Esophagus mucosa (tissue), 1 donor: Measurements from ENCODE around the gene NPY4R. TPM values are rescaled to one million over a fixed set of nuclear protein-coding genes. Genes with fewer than 3 reads are reported as not detected.
A peak's percentile ranks its signal among the peaks of the same experiment; 100 is the strongest.
"Not testable (repeated sequence)": the region's sequence is repeated elsewhere in the genome, so short reads cannot be mapped to it uniquely, and the experiment has no call there.

Experiments
- ATAC-seq: fragments of 200-7000 bp; cut with Tn5 transposase; one replicate; pipeline ENCODE4 v1.9.1; 2020
- total RNA-seq: library from RNA; stranded (reverse); gene quantifications from one replicate; pipeline ENCODE4 v1.2.4, GENCODE V29; 2023
- donor health status: DM: yes; HTN: yes; CAD: no.

NPY4R gene
- total RNA-seq, 1 donor from 2014 or later, result 0.32 TPM

DNA sequence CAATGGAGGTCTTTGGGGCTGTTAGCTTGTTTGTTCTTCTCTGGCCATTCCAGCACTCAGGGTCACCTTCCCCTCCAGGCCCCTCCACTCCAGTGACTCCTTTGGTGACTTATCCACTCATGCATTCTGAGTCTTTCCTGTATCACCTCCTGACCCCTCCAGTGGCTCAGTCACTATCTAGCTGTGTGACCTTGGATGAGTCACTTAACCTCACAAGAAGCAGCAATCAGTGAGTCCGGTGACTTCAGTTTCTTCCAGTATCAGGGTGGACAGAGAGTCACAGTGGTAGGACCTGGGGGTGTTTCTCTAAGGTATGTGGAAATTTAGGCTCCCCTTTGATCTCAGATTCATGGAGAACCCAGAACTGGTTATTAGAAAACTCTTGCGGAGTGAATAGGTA, 9.8 kb downstream of the NPY4R start:
- not testable (repeated sequence) for ATAC-seq

DNA sequence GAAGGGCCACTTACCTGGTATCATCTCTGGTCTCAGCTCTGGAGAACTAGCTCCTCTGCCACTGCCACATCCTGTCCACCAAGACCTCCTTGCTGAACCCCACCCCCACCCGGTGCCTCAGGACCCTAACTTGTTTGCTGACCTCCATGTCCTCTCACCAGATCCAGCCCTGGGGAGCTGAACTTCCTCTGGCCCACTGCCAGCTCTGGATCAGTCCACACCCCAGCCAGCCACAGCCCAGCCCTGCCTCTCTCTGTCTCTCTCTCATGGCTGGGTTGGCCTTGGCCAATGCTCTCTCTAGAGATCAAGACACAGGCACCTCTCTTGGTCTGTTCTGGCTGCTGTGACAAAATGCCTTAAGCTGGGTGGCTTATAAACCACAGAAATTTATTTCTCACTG, 14.4 kb downstream of the NPY4R start:
- ATAC-seq, result peak; percentile 64

DNA sequence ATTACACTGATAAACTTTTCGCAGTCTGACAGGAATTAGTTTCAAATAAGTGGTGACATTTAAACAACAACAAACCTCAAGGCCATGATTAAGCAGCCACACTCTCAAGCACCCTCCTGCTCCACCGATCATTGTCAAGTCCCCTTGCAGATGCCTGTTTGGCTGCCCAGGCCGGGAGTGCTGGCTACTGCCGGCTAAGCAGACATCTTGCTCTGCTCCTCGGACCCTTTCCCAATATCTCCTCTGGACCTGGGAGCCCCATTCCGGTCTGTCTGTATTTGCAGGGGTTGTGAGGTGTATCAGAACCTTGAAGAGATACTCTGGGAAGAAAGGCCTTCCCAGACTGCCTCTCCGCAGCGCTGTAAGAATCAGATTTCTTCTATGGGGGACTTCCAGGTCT, 14.9 kb downstream of the NPY4R start:
- ATAC-seq, result not testable (repeated sequence)

DNA sequence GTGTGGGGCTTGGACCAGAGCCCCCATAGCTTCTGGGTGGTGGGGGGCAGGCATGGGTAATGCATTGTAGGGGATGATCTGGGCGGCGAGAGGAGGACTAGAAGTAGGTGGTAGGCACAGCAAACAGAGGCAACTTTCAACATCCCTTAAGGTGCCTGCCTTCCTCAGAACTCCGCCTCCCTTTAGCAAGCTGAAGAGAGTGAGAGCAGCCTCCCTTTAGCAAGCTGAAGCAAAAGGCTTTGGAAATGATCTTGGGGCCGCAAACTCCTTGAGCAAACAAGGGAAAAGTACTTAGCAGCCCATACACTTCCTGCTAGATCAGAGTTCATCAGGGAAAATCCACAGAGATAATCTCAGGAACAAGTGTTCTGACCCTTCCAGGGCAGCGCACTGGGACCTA, 18.3 kb downstream of the NPY4R start:
- not testable (repeated sequence) for ATAC-seq

DNA sequence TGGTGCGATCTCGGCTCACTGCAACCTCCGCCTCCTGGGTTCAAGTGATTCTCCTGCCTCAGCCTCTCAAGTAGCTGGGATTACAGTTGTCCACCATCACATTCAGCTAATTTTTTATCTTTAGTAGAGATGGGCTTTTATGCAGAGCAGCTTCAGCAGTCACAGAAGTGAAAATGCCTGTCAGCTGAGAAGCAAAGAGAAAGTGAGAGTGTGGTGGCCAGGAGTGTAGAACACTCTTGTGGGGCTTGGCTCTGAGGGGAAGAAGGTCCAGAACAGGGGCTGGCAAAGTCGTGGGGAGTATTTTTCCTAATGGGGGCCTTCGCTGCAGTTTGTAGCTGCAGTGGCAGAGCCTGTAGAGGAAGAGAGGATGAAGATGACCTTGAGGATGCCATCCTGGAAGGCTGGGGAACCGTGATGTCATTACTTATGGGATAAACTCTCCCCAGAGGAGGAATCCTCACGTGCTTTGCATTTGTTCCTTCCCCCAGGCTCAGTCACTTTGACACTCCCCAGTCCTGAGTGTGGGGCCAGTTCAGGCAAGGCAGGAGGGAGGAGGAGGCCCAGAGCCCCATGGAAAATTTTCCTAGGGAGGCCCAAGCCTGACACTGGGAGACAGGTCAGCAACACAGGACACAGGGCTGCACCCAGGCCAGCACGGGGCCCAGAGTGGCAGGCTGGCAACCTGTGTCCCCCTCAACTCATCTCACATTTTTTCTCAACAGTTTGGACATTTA, 20.2 kb downstream of the NPY4R start:
- ATAC-seq, result not testable (repeated sequence)

DNA sequence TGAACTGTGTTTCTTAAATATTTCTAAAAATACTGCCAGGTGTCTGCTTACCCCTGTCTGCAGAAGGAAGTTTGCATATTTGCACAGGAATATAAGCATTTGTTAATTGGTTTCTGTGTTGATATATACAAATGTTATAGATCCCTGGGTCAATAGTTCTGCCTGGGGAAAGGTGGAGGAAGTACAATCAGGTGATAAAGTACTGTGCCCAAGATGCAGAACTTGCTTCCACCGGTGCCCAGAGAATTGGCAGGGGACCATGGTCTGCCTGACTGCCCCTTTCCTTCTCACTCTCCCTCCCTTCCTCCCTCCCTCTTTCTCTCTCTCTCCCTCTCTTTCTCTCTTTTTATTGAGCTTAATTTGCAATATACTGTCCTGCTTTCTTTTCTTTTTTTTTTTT, 22.3 kb downstream of the NPY4R start:
- ATAC-seq, result not testable (repeated sequence)

DNA sequence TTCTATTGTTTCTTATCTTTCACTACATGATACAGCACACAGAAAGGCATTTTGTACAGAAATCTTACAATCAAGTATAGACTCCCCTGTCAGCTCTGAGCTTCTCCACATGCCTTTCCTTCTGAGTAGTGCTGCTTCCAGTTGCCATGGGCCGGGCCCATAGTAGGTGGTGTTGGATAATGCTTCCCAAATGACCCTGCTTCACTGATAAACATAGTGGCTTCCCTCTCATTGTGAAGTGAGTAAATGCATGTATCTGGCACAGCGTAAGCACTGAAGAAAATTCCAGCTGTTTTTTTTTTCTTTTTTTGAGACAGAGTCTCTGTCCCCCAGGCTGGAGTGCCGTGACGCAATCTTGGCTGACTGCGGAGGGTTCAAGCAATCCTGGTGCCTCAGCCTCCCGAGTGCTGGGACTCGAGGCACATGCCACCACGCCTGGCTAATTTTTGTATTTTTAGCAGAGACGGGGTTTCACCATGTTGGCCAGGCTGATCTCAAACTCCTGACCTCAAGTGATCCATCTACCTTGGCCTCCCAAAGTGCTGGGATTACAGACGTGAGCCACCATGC, 23.0 kb downstream of the NPY4R start:
- not testable (repeated sequence) for ATAC-seq

DNA sequence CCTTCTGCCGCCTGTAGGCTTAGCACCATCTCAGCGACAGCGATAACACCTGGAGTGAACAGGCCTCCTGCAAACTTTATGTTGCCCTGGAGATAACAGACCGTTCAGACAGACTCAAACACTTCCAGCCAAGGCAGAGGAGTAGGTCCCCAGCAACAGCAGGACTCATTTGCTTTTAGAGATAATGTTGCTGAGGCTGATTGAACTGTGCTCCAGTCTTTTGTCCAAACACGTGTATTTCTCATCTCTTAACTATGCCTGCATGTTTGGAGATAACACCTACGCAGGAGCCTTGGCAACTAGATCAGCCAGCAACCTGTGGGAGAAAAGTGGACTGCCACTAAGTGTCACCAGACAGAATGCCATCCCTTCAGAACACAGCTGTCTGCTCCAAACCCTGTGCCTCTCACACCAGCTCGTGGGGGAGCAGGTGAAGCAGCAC, 23.9 kb downstream of the NPY4R start:
- ATAC-seq, result not testable (repeated sequence)

DNA sequence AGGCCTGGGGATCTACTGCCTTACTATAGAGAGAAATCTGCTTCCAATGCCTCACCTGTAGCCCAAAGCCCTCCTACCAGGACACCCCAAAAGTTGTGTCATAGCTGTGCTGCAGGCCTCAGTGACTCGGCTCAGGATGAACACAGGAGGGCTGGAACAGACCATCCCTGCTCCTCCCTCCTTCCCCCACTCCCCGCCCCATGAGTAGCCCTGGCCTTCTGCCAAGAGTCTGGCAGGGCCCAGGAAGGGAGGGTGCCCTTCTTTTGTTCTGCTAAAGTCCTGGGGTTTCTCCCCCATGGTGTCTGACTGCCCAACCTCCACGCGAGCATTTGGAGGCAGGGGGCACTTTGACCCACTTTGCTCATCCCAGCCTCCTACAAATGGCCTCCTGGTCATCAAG, 24.8 kb downstream of the NPY4R start:
- peak; percentile 92 for ATAC-seq

DNA sequence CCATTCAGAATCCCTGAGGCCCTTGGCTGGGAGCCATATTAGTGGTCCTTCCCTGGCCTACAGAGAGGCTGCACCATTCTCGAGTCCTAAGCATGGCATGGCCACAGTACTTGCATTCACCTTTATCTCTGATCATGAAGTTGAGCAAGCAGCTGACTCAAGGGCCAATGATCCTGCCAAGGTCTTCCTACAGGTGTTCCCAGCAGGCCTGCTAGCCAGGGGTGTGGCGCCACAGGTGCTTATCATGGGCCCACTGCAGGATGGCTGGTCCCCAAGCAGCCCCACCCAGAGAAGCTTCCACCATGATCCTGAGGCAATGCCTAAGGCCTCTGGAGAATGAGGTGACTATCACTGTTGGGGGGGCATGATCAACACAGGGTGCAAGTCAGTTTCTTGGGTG, 42.2 kb downstream of the NPY4R start:
- ATAC-seq, result peak; percentile 25

DNA sequence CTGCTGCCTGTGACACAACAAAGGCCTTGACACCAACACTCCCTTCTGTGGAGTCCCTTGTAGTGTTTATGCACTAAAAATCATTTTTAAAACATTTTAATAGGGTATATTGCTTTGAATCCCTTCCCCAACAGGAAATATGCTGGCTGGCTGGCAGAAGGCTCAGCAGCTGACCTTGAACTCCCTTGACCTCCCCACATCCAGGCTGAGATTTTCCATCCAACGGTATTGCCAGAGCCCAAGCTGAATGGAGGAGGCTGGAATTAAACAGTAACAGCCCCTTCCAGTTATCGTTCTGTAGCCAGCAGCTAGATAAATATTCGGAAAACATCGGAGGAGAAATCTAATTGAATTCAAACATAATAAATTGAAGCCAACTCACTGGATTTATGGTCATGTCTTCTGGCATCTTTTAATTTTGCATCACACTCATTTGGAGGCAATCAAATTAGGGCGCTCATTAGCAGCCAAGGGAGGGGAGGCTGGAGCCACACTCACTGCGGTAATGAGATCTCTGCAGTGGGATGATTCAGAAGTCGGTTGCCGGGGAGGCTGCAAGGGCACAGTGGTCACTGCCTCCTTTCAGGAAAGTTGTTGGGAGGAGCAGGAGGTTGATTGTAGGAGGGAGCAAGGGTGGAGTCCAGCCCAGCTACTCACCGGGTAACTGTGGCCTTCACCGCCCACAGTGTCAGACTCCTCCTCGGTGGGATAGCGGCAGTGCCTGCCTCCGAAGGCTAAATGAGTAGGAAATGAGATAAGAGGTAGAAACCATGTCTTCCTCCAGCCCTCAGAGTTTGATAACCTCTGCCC, 46.0 kb downstream of the NPY4R start:
- peak; percentile 38 for ATAC-seq

DNA sequence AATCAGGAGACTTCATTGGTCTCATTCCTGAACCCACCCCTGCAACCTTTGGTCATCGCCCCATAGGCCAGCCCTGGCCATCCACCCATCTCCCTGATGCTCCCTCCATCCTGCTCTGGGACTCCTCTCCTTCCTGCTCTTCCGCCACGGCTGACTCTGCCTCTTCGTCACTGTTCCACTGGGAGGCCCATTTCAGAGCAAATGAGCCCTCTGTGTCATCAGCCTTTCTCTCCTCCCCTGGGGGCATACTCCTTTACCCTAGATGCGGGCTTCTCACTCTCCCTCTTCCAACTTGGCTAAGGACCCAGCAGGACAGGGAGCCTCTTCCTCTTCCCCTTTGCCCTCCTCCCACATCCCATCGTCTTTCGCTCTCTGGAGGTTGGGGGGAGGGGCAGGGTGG, 47.5 kb downstream of the NPY4R start:
- not testable (repeated sequence) for ATAC-seq

DNA sequence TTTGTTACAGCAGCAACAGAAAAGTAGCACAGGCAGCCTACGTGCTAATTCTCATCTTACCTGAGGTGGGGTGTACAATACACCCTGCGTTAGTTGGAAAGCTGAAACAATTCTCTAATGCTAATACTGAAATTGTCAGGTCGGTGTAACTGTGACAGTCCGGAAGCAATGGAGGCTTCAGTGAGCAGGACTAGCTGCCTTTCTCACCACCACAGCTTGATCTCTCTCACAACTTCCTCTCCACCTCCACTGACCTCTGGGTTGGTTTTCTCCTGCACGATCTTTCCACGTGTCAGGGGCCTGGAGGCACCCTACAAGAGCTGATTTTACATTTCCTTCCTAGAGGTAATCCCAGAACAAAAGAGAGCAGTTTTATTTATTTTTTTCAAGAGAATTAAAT, 50.5 kb downstream of the NPY4R start:
- not testable (repeated sequence) for ATAC-seq

DNA sequence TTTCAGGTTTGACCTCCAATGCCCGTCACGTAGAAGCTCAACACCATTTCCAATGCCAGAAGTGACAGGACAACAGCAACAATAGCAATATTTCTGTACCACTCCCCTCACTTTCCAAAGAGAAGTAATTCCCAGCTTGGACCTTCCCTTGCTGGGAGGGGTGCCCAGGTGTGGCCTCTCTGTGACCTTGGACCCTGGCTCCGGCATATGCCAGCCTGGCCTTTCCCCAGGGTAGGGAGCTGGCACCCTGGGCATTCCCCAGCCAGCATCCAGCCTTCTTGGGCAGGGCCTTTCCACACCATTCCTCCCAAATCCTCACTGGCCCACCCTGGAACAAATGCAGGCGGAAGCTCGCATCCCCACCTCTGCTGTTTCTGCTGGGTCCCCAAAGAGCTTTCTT, 53.1 kb downstream of the NPY4R start:
- ATAC-seq, result not testable (repeated sequence)

DNA sequence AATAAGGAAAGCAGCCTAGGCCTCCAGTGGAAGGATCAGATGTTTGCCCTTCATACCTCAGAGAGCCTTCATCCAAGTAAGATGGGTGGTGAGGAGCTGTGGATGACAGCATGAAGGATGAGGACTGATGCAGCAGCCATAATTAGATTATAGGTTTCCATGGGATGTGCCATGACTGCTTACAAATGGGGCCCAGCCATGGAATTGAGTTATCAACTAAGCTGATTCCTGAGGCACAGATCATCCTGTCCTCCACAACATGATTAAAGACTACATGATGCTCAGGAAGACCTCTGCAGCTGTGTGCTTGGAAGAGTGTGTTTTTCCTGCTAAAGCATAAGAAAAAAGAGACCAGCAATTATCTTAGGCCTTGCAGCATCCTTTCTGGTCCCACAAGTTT, 54.6 kb downstream of the NPY4R start:
- not testable (repeated sequence) for ATAC-seq

Other genes starting within 250 kb of the NPY4R start
- not detected for gene ANTXRL, start 179.0 kb downstream of the NPY4R start, total RNA-seq
- gene ANXA8L1, start 90.2 kb downstream of the NPY4R start, total RNA-seq, result 193 TPM
- gene GPRIN2, start 90.7 kb upstream of the NPY4R start, total RNA-seq, result 4.5 TPM
- gene SYT15, start 113.2 kb upstream of the NPY4R start, total RNA-seq, result 1.4 TPM